Measurements from ENCODE around the gene STRA8.

STRA8 gene

GRCh38 chr7:135265637-135266036 lies 32.0 kb downstream of the STRA8 start:
- no peak for DNase-seq (ENCODE audit: low spot score)

DNA sequence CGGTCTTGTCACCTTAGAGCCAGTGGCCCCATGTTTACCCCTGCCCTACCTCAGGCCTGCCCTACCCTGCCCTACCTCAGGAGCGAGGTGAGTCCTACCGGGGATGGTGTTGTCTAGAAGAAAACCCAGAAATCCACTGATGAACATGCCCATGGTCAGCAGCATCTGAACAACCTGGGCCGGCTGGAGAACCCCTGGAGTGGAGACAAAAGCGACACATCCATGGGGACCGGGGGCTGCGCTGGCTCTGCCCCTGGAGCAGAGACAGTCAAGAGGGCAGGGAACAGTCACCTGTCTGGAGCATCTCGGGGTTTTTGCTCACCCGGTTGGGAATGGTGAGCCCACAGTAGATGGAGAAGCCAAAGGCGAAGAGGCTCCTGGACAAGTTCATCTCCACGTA lies 36.3 kb downstream of the STRA8 start:
- no peak for DNase-seq (ENCODE audit: low spot score)

DNA sequence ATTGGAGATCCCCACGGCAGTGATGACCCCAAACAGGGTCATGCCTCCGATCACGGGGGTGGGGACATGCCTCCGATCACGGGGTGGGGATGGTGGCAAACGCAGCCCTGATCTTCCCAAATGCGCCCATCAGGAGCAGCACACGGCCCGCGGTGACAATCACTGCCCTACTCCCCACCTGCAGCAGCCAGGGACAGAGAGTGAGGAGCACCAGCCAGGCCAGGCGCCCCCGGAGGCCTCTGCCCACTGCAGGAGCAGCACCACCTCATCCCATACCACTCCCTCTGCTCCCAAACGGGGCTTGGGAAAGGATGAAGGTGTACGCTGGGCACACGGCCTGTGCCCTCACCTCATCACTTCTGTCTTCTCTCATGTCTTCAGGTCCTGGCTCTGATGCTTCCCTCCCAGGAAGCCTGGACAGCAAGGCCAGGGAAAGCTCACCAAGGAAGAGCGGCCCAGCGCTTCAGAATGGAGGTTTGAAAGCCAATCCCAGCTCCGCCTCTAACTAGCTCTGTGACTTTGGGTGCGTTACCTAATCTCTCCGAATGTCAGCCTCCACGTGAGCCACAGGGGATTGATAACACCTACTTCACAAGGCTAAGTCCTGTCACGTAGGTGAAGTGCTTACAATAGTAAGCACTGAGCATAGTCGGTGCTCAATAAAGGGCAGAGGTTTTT lies 37.1 kb downstream of the STRA8 start:
- DNase-seq (ENCODE audit: low spot score), result no peak

DNA sequence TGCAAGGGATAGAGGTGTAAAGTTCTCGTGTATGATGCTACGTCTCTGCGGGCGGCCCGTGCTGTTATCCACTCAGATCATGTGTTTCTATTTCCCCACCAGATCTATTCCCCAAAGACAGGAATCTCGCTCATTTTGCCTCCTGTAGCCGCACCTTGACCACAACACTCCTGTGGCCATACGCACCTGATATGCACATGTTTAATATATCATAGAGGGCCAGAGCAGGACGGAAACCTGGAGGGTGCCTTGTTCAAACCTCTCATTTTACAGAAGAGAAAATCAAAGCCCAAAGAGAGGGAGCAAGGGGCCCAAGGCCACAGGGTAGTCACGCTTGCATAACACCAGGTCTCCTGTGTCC lies 37.6 kb downstream of the STRA8 start:
- DNase-seq (ENCODE audit: low spot score), result no peak

DNA sequence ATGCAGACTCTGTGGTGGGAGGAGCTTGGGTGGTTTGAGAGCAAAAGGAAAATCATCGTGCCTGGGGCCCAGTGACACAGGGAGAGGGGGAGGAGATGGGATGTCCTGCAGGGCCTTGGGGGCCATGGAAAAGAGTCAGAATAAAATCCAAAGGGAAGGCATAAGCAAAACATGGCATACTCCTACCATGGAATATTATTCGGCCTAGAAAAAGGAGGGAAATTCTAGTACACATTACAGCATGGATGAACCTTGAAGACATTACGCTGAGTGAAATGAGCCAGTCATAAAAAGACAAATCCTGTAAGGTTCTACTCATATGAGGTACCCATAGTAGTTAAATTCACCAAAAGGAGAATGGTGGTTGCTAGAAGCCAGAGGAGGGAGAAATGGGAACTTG lies 38.7 kb downstream of the STRA8 start:
- no peak for DNase-seq (ENCODE audit: low spot score)

DNA sequence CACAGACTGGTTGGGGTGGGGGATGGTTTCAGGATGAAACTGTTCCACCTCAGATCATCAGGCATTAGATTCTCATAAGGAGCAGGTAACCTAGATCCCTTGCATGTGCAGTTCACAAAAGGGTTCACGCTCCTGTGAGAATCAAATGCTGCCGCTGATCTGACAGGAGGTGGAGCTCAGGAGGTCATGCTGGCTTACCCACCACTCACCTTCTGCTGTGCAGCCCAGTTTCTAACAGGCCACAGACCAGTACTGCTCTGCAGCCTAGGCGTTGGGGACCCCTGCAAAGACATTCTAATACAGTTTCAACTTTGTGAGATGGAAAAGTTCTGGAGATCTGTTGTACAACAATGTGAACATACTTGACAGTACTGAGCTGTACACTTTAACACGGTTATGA lies 39.9 kb downstream of the STRA8 start:
- DNase-seq (ENCODE audit: low spot score), result no peak

GRCh38 chr7:135274495-135275268 lies 41.0 kb downstream of the STRA8 start:
- DNase-seq (ENCODE audit: low spot score), result peak; percentile 77

DNA sequence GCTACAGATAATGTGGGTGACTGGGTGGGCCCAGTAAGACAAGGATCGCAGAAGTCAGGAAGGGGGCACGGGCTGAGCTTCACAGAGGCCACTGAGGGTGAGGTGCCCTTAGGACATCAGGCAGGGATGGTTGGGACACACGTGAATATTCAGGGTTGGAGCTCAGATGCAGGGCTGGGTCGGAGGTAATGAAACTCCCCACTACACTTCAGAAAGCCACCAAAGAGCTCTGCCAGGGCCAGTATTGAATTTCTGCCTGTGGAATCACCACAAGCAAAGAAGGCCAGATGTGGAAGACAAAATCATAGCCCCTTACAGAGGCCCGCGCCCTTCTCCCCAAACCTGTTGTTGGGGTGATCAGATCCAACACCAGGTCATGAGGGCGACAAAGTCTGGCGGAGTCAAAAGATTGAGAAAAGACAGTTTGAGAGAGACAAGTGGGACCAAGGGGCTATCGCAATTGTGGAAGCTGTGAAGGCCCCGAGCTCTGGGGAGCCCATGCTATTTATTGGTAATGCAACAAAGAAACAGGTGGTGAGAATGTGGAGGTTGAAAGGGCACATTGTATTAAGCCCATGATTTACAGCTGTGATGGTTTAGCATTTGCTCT lies 42.4 kb downstream of the STRA8 start:
- DNase-seq (ENCODE audit: low spot score), result no peak

DNA sequence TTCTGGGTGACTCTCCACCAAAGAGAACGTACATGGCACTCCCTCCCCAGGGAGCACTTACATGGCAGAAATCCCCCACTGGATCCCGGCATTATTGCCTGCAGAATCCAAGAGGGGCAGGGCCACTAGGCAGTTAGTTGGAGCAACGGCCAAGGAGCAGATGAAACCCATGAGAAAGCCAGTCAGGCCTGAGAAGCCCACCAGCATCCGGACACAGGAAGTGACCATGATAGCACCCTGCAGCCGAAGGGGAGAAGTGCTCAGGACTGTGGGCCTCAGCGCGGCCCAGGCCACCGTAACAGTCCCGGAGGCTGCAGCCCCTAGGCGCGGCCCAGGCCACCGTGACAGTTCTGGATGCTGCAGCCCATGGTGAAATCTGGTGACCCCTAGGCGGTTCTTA lies 43.5 kb downstream of the STRA8 start:
- DNase-seq (ENCODE audit: low spot score), result no peak

DNA sequence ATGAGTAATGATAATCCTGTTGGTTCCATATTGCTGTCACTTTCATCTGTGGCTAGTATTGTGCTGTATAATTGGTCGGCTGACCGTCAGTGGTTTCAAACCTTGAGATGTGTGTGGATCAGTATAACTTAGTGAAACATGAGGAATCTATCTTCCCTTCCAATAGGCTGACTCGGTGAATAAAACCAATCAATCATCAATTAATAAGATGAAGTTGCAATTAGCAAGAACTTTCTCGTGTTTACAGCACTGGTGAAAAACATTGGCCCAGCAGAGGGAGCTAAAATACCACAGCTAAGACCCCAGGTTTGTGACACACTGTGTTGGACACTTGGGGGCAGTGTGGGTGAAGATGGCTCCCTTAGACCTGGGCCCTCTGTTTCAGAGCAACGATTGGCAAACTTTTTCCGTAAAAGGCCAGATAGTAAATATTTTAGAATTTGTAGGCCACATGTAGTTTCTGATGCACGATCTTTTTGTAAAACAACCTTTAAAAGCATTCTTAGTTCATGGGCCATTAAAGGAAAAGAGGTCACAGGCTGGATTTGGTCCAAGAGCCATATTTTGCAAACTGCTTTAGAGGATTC lies 47.8 kb downstream of the STRA8 start:
- peak; percentile 80 for DNase-seq (ENCODE audit: low spot score)

DNA sequence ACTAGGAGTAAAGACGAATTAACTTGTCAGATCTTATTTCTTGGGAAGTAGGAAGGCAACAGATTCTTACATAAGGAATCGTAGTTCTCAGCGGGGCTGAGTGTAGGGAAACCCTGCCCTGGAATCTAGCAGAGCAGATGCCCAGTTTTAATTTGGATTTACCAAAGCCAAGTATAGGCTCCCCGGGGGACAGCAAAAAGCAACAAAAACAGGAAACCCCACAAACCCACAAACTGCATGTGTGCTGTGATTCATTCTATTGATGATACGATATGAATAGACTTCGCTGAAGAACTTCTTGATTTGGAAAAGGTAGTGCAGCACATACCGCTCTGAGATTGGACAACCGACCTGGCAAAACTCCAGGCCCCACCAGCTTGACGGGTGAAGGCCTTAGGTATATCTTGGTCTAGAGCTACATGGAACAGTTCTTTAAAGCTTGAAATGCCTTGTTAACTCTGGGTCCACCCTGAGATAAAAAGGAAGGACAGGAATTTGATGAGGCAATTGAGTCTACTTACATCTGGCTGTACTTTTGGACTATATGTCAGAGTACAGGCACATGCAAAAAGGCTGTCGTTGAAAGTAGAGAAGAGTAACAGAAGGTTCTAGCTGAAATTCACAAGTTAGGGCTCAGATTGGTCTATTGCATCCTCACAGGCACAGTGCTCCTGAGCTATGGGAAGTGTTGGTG lies 49.1 kb downstream of the STRA8 start:
- DNase-seq (ENCODE audit: low spot score), result no peak

DNA sequence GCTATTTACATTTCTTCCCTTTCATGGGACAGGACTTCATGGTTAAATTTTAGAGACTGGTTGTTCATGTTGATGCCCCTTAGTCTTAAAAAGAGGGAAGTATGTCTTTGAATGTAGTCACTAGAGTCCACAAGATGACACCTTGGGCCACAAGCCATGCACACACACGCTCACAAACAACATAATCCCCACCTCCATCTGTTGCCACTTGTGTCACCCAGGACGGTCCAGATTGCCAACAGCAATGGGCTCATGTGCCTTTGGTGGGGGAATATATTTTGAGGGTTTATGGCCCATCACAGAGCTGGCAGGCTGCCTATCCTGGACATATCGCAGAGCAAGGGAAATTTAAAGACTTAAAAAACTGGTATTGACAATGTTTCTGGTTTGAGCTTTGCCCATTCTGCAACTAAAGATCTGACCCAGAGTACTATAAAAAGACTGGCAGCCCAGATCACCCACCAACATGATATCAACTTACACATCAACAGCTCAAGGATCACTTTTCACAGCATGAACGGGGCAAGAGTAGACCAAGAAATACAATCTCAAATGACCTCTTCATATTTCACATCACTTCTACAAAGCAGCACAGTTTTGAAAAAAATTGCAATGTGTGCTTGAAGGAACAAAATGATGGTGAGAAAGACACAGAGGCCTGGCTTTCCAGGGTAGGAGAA lies 50.5 kb downstream of the STRA8 start:
- DNase-seq (ENCODE audit: low spot score), result no peak

DNA sequence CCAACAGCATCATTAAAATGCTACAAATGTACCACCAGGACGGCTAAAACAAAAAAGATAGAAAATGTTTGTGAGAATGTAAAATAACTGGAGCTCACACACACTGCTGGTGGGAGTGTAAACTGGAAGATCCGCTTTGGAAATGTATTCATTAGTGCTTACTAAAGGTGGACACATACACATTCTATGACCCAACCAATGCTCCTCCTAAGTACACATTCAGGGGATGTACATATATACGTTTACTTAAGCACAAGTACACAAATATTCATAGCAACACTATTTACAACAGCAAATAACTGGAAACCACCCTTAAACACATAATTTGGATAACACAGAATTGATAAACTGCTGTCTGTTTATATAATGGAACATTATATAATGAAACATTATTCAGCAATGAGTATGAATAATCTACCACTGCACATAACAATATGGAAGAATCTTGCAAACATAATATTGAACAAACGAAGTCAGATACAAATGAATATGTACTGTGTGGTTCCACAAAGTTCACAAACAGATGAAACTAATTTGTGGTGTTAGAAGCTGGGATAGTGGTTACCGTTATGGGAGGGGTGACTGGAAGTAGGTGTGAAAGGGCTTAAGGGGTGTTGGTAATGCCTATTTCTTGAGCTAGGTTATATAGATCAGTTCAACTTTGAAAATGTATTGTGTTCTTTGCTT lies 52.1 kb downstream of the STRA8 start:
- no peak for DNase-seq (ENCODE audit: low spot score)

GRCh38 chr7:135286876-135287275 lies 53.2 kb downstream of the STRA8 start:
- no peak for DNase-seq (ENCODE audit: low spot score)

GRCh38 chr7:135290594-135290993 lies 57.0 kb downstream of the STRA8 start:
- DNase-seq (ENCODE audit: low spot score), result no peak

DNA sequence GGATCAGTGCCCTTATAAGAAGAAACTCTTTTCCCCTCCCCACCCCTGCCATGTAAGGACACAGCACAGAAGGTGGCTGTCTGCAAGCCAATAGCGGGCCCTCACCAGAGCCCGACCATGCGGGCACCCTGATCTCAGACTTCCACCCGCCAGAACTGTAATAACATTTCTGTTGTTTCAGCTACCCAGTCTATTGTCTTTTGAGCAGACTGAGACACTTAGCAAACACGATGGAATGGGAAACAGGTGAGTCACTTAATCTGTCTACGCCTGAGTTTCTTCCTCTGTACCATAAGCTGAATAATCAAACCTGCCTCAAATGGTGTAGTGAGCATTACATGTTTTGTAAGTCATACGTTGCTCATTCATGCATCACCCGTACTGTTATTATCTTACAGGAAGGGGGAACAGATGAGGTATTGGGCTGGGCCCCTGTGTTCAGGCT lies 58.2 kb downstream of the STRA8 start:
- DNase-seq (ENCODE audit: low spot score), result no peak

- DNase-seq (ENCODE audit: low spot score), result no peak
These were observed 65.6 kb downstream of the STRA8 start for GRCh38 chr7:135299235-135299634.

GRCh38 chr7:135300913-135301765 lies 67.5 kb downstream of the STRA8 start:
- no peak for DNase-seq (ENCODE audit: low spot score)

All from SK-N-DZ (cell line).